Hematopoietic multipotent progenitor cell (in vitro differentiated cells): ENCODE measurements around the gene PPP1R14B. TPM values are rescaled to one million over a fixed set of nuclear protein-coding genes. Genes with fewer than 3 reads are reported as not detected.

Experiments
- small RNA-seq: library from RNA; depleted of rRNA; stranded (forward); fragments of <200 nt; gene quantifications from one replicate; pipeline ENCODE3, GENCODE V24; 2012
- total RNA-seq: library from RNA; depleted of rRNA; stranded (reverse); fragments of >200 nt; gene quantifications from one replicate; pipeline ENCODE4 v1.2.3, GENCODE V29; 2012

PPP1R14B gene
- total RNA-seq, 1 donor, result 77.0 TPM

Small RNA genes within 50 kb of the gene (small RNA-seq; reads per million reads assigned to genes)
- gene RF00019, result not detected

Other genes starting within 250 kb of the PPP1R14B start
- gene FLRT1, start 211.0 kb downstream of the PPP1R14B start, total RNA-seq, result under 0.01 TPM
- gene MACROD1, start 80.8 kb downstream of the PPP1R14B start, total RNA-seq, result 22.4 TPM
- 77.3 TPM for gene STIP1, start 60.8 kb downstream of the PPP1R14B start, total RNA-seq
- gene FERMT3, start 40.2 kb downstream of the PPP1R14B start, total RNA-seq, result 221 TPM
- 33.1 TPM for gene TRPT1, start 20.8 kb downstream of the PPP1R14B start, total RNA-seq
- 60.1 TPM for gene NUDT22, start 20.7 kb downstream of the PPP1R14B start, total RNA-seq
- 44.7 TPM for gene DNAJC4, start 16.4 kb downstream of the PPP1R14B start, total RNA-seq
- 15.9 TPM for gene VEGFB, start 12.4 kb downstream of the PPP1R14B start, total RNA-seq
- gene FKBP2, start 5.8 kb downstream of the PPP1R14B start, total RNA-seq, result 36.6 TPM
- 25.9 TPM for gene PLCB3, start 4.6 kb upstream of the PPP1R14B start, total RNA-seq
- 32.6 TPM for gene BAD, start 37.7 kb upstream of the PPP1R14B start, total RNA-seq
- 15.1 TPM for gene GPR137, start 38.9 kb upstream of the PPP1R14B start, total RNA-seq
- under 0.01 TPM for gene KCNK4, start 44.4 kb upstream of the PPP1R14B start, total RNA-seq
- not detected for gene CATSPERZ, start 53.4 kb upstream of the PPP1R14B start, total RNA-seq
- gene ESRRA, start 58.6 kb upstream of the PPP1R14B start, total RNA-seq, result 19.9 TPM
- gene TRMT112, start 70.6 kb upstream of the PPP1R14B start, total RNA-seq, result 203 TPM
- gene PRDX5, start 71.2 kb upstream of the PPP1R14B start, total RNA-seq, result 103 TPM
- gene CCDC88B, start 93.3 kb upstream of the PPP1R14B start, total RNA-seq, result 21.3 TPM
- gene RPS6KA4, start 112.2 kb upstream of the PPP1R14B start, total RNA-seq, result 59.0 TPM